Middle frontal gyrus (tissue), 1 donor: ENCODE measurements around the gene STRBP.
"Not testable (repeated sequence)": the region's sequence is repeated elsewhere in the genome, so short reads cannot be mapped to it uniquely, and the experiment has no call there.

ENCODE experiments used
- DNase-seq: peaks from one replicate; pipeline ENCODE4 v3.0.0-alpha.2; 2015; ENCODE audit warnings: low spot score; ENCODE audit errors: extremely low spot score

The STRBP gene

DNA sequence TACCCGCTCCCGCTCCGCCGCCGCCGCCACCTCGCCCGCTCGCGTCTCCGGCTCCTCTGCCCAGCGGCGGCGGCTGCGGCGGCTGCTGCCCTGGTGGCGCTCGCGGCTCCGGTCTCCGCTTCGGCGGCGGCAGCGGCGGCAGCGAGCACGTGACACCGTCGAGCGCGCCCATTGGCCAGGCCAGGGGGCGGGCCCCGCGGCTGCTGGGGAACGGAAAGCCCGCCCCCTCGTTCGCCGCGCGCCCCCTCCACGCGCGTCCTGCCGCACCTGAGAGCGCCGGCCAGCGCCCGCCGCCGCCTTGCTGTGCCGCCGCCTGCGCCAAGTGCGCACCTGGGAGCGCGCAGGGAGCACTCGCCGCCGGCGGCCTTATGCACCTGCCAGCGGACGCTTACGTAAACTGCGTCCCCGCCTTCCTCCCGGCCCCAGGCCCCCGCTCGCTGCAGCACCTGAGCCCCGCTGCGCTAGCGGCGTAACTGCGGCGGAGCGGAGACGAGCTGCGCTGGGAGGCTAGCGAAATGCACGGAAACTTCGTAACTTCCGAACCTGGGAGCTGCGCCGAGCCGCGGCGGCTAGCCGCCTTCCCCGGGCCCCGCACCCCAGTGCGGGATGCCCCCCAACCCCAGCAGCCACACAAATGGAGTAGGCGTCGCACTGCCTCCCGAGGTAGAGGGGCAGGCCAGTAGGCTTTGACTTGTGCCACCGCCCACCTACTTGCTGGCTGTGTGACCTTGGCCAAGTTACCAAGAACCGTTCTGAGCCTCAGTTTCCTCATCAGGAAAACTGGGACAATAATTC, at the start of gene STRBP:
TSS of gene STRBP (minus strand) at position 122 of the 795 bp plus-strand sequence. CDS start 84,452 bp downstream, outside the sequence.
- DNase-seq, result peak; percentile 85

DNA sequence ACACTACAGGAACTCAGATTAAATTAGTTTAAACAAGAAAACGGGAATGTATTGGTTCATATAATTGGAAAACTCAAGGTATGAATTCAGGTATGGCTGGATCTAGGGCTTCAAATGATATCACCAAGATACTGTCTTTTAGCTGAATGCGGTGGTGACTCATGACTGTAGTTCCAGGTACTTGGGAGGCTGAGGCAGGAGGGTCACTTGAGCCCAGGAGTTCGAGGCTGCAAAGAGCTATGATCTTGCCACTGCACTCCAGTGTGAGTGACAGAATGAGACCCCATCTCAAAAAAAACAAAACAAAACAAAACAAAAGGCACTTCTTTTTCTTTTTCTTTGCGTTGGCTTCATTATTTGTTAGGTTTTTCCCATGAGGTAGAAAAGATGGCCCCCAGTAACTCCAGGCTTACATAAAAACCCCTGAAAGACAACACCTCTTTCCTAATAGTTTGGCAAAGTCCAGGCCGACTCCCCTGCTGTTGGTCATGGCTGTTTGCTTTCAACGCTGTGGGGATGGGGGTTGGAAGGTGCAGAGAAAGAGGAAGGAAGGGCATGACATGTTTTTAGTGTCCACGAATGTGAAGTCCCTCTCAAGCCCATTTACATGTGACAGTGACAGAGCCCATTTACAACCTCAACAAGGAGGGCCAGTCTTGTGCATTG, 47.8 kb upstream of the STRBP start:
- DNase-seq, result no peak

DNA sequence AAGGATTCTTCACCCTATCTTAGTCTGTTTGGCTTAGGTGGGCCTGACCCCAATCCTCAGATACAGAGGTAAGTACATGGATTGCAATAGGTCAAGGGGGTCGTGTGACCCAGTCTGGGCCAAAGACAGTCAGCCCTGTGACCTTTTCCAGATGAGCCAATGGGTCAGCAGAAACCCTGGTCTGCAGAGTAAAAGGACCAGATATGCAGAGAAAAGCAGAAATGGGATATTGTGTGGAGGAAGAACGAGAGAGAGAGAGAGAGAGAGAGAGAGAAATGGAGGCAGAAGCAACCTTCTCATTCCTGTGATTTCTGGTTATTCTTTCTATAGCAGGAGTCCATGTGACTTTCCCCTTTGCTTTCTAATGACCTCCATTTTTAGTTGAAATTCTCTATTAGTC, 47.2 kb upstream of the STRBP start:
- DNase-seq, result no peak

DNA sequence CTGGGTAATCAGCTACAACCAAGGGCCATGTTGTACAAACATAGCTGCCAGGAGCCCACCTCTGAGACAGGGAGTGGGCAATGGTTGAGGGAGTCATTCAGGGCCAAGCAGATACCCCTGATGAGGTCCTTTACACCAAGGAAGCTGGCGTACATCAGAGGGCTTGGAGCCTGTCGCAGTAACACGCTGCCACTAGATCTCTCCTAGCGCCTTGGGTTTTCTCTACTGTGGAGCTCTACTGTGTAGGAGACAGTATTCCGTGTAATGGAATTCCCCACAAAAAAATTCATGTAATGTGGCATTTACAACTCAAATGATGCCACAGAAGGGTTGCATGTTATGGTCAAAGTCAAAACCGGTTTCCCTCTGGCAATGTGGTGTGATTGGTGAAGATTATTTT, 46.2 kb upstream of the STRBP start:
- DNase-seq, result no peak

DNA sequence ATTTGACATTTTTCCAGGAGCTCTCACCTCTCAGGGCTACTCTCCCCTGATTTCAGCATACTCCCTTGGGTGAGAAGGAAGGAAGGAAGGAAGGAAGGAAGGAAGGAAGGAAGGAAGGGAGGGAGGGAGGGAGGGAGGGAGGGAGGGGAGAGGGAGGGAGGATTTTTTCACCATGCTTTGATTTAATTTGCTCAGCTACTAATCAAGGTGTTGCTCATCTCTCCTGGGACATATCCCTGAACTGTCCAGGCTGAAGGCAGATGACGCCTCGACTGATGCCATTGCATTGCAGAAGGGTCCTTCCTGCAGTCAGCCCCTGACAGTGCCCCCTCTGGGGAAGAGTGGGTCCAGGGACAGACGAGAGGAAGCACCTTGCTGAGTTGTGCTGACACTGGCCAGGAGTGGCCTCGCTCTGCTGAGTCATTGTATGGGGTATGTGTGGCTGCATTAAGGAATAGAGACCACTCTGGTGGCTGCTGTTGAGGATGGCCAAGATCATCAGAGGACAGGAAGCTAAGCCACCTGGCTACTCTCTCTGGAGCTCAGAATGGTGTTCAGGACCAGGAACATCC, 44.0 kb upstream of the STRBP start:
- no peak for DNase-seq

DNA sequence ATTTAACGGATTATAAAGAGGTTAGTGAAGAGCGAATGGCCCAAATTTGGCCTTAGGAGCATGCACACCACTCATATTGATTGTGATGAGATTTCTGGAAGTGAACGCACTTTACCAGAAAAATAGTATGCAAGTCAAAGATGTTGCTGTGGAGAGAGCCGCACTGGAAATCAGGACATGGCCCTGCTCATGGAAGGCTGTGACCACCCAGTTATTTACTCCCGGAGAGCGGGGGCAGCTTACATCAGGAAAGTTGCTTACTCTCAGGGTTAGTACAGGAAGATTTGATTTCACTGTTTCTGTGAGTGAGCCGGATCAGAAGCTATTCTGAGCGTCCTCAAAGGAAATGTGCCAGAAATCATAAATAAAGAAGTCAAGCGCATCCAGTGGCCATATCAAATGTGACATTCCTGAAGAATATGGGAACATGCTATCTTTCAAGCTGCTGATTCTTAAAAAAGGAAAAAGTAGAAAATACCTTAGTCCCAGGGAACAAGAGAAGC, 42.9 kb upstream of the STRBP start:
- DNase-seq, result no peak

DNA sequence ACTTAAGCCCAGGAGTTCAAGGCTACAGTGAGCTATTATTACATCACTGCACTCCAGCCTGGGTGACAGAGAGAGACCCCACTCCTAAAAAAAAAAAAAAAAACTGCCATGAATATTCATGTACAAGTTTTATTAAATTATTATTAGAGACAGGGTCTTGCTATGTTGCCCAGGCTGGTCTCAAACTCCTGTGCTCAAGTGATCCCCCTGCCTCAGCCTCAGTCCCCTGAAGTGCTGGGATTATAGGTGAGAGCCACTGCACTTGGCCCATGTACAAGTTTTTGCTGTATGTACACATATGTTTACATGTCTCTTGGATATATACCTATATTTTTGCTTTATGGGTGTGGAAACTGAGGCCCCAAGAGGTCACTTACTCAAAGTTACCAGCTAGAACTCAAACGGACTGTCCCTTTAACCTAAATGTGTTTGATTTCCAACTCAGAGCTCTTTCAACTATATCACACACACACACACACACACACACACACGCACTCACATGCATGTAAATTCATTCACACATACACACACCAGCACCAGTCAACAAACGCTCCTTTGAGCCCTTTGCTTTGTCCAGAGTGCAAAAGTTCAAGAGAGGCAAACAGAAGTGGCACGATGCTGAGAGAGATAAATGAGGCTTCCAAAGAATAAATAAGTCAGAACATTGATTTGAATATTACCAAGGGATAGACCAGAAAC, 42.3 kb upstream of the STRBP start:
- no peak for DNase-seq

DNA sequence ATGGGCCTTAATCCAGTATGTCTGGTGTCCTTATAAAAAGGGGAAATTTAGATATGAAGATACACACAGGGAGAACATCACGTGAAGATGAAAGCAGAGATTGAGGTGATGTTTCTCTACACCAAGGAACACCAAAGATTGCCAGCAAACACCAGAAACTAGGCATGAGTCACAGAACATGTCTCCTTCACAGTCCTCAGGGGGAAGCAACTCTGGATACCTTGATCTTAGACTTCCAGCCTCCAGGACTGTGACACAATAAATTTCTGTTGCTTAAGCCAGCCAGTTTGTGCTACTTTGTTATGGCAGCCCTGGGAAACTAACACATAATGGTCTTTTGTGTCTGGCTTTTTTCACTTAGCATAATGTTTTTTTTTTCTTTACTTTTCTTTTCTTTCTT, 41.2 kb upstream of the STRBP start:
- DNase-seq, result no peak

DNA sequence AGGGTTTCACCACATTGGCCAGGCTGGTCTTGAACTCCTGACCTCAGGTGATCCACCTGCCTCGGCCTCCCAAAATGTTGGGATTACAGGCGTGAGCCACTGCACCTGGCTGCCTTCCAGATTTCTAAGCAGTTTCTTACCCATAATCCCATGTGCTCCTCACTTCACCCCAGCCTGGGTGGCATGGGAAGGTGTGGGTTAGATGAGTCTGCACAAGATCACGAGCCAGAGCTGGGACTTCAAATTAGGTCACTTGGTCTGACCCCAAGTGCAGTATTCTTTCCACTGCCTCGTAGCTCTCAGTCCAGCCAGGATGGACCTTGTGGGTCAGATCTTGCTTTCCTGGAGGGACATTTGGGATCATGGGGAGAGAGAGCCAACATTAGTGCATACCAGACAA, 37.5 kb upstream of the STRBP start:
- DNase-seq, result no peak

DNA sequence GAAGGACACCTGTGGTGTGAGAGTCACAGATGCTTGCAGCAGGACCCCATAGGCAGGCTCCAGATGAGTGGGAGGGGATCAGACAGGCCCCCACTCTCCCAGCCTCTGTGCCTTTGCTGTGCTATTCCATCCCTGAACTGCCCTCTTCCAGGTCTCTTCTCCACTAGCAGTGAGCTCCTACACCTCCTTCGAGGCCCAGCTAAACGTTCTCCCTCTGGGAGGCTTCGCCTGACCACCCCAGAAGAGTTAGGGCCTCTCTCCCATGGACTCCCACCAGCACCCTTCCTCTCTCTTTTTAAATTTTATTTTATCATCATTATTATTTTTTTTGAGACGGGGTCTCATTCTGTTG, 35.9 kb upstream of the STRBP start:
- DNase-seq, result no peak

DNA sequence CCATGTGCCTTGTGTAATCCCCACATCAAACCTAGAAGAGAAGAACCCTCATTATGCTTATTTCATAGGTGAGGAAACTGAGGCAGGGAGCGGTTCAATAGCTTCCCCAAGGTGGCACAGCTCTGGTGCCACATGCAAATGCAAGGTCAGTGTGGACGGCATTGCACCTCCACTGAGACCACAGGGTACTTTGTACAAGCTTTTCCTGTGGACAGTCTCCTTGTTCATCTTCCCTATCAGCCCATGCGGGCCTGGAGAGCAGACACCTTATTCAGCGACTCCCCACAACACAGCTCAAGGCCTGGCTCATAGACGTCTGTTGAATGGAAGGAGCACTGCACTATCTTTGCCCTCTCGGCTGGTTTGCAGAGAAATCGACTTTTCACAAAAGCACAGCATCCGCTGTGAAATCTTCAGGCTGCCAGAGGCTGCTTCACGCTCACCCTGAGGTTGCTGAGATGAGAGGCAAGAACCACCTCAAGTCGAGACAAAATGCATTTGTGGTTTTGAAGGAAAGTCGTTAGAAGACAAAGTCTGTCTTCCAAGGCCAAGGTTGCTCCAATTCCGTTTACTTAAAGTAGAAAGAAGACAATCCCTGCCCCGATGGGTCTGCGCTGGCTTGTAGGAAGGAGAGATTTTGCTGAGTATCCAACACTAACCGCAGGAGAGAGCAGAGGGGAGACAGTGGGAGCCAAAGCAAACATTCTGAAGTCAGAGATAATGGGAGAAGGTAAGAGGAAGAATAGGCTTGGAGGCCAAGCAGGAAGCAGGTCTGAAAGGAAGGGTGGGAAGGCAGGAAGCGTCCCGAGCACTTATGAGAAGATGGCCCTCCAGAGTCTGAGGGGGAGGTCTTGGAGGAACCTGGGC, 34.2 kb upstream of the STRBP start:
- DNase-seq, result no peak

DNA sequence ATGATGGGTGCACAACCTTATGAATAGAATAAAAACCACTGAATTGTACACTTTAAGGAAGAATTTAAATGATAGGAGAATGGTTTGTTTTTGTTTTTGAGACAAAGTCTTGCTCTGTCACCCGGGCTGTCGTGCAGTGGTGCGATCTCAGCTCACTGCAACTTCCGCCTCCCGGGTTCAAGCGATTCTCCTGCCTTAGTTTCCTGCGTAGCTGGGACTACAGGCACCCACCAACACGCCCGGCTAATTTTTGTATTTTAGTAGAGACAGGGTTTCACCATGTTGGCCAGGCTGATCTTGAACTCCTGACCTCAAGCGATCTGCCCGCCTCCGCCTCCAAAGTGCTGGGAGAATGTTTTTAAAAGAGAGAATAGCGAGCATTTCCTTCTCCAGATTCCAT, 33.5 kb upstream of the STRBP start:
- not testable (repeated sequence) for DNase-seq

DNA sequence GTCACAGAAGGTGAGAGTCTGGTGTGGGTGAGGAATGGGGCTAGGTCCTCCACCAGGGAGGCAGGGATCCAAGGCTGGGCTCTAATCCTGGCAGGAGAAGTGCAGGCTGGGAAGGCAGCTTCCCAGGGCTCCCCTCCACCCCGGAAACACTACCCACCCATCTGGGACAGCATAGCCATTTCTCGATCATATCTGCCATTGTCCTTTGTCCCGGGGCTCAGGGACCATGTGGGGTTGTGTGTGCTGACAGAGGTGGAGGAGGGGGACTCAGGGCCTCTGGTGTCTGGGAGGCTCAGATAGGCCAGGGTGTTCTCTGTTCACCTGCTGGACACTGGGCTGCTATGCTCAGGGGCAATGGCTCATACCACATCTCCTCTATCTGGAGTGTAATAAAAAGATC, 32.2 kb upstream of the STRBP start:
- no peak for DNase-seq

DNA sequence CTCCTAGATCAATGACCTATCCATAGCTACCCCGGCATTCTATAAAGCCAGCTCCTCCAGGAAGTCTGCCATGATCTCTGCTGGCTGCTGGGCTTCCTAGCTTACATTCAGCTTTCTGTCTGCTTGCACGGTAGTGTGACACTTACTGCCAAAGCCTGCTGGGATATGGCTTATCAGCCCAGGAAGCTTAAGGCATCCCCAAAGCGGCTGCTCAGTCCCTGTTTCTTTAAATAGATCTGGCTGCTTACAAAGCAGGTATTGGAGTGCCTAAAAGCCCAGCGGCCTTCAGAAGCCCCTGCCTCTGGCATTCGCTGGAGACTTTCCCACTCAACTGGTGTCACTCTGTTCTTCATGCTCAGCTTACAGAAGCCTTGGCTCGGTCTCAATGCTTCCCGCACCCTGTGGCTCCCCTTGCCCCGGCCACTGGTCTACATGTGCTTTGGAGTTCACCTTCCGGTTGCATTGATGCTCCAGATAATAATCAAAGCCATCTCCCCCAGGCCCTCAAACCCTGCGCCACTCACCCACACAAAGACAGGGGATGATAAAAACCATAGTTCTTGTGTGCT, 31.3 kb upstream of the STRBP start:
- DNase-seq, result no peak

DNA sequence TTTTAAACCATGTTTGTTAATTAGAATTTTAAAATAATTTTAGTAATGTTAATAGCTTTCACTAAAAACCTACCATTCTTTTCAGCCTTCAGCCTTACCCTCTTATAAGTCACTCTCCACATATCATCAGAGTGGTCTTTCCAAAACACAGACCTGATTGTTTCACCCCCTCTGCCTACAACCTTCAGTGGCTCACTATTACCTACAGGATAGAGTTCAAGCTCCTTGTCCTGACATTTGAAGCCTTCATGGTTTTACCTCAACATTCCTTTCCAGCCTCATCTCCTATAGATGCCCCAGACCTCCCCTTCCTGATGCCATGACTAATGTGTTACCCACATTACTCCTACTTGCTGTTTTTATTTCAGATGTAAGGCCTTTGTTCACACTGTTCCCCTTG, 27.8 kb upstream of the STRBP start:
- DNase-seq, result no peak

DNA sequence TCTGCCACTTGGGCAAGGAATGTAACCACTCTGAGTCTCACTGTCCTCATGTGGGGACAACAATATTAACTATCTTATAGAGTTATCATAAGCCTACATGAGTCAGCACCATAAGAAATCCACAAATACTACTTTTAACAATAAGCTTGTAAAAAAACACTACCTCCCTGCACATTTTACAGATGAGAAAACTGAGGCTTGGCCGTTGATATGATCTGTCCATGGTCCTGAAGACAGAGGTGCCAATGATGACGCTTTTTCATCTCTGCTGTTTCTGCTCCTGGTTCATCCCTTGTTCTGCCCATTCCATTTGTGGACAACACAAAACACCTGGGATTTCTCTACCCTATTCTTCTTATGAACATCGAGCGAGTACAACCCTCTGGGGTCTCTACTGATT, 23.4 kb upstream of the STRBP start:
- no peak for DNase-seq

DNA sequence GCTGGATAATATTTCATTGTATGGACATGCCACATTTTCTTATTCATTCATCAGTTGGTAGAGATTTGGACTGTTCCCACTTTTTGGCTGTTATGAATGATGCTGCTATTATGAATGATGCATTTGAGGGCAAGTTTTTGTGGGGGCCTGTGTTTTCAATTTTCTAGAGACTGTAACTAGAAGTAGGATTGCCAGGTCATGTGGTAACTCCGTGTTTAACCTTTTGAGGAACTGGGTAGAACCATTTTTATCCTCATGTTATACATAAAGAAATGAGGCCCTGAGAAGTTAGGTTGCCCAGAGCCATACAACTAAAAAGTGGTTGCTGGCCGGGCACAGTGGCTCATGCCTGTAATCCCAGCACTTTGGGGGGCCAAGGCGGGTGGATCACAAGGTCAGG, 22.4 kb upstream of the STRBP start:
- DNase-seq, result no peak

DNA sequence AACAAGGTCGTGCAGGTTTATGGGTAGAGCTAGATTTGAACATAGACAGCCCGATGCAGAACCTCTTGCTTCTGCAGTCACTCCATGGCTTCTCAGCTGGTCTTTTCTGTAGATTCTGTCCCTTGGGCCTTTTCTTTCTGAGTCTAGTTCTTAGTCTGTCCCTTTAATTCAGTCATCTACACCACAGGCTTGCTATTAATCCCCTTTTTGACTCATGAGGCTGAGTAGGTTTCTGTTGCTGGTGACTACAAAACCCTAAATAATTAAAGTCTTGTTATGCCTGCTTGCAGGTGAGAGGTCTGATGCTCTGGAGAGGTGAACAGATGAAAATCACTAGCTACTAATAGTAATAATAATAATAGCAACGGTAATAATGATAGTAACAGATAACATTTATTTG, 19.3 kb upstream of the STRBP start:
- no peak for DNase-seq

DNA sequence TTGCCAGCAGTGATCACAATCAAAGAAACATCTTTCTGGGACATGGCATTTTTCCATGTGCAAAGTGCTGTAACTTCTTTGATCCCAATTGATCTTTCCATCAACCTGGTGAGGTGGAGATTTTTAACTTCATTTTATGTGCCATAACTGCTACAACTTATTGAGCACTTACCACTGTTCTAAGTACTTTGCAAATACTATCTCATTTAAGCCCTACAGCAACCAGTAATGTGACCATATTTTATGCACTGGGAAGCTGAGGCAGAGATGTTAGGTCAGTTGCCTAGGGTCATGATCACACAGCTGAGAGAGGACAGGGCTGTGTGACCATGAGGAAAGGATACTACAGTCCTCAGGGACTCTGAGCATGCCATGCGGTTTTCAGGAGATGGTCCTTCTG, 17.9 kb upstream of the STRBP start:
- no peak for DNase-seq

DNA sequence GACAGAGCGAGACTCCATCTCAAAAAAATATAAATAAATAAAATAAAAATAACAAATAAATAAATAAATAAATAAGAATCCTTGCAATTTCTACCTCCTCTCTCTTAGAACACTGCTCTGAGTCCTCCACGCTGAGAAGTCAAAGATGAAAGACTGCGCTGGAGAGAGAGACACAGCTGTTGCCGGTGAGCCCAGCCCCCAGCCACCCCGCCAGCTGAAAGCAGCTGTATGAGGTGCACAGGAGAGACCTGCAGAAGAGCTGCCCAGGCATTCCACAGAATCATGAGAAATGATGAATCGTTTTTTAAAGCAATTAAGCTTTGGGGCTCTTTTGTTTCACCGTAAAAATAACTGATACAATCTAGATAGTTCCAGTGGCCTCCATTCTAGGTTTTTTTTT, 16.3 kb upstream of the STRBP start:
- DNase-seq, result no peak

DNA sequence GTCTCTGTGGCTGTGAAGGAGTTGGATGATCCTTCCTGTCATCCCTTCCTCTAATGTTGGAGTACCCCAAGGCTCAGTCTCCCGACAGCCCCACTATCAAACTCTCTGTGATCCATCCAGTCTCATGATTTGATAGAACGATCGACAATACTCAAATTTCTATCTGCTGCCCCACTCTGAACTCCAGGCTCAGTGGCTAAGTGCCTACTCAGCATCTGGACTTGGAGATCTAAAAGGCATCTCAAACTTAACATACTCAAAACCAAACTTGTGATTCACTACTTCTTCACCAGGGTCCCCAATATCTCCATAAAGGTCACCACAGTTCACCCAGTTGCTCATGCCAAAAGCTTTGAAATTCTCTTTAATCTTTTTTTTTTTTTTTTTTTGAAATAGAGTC, 15.1 kb upstream of the STRBP start:
- DNase-seq, result no peak
